HG03025 (cell line): ENCODE measurements around the gene MPHOSPH8.
"Not testable (repeated sequence)": the region's sequence is repeated elsewhere in the genome, so short reads cannot be mapped to it uniquely, and the experiment has no call there.

Experiments
- ATAC-seq: cut with Tn5 transposase; IDR thresholded peaks from one replicate; pipeline ENCODE4 v1.9.1; 2021; ENCODE audit warnings: mild to moderate bottlenecking, moderate library complexity; ENCODE audit not compliant: unreplicated experiment, low FRiP score

The MPHOSPH8 gene

GRCh38 chr13:19680751-19681150, 47.3 kb downstream of the MPHOSPH8 start:
- ATAC-seq: no peak

GRCh38 chr13:19681517-19681916, 48.1 kb downstream of the MPHOSPH8 start:
- ATAC-seq: no peak

- no peak for ATAC-seq
Observed at GRCh38 chr13:19685034-19685433, 51.6 kb downstream of the MPHOSPH8 start.

GRCh38 chr13:19685437-19685836, 52.0 kb downstream of the MPHOSPH8 start:
- ATAC-seq: no peak

GRCh38 chr13:19691447-19691846, 58.0 kb downstream of the MPHOSPH8 start:
- ATAC-seq: not testable (repeated sequence)

- no peak for ATAC-seq
Observed at GRCh38 chr13:19695428-19695827, 62.0 kb downstream of the MPHOSPH8 start.

- ATAC-seq: no peak
Observed at GRCh38 chr13:19695829-19696228, 62.4 kb downstream of the MPHOSPH8 start.

- ATAC-seq: not testable (repeated sequence)
Observed at GRCh38 chr13:19700963-19701362, 67.5 kb downstream of the MPHOSPH8 start.

- not testable (repeated sequence) for ATAC-seq
Observed at GRCh38 chr13:19701619-19702018, 68.2 kb downstream of the MPHOSPH8 start.

GRCh38 chr13:19704256-19704655, 70.8 kb downstream of the MPHOSPH8 start:
- ATAC-seq: not testable (repeated sequence)

GRCh38 chr13:19709039-19709438, 75.6 kb downstream of the MPHOSPH8 start:
- not testable (repeated sequence) for ATAC-seq

- not testable (repeated sequence) for ATAC-seq
Observed at GRCh38 chr13:19709782-19710181, 76.3 kb downstream of the MPHOSPH8 start.

- no peak for ATAC-seq
Observed at GRCh38 chr13:19713186-19713965, 79.9 kb downstream of the MPHOSPH8 start.

- ATAC-seq: no peak
Observed at GRCh38 chr13:19720039-19720438, 86.6 kb downstream of the MPHOSPH8 start.
